Activated CD8-positive, alpha-beta memory T cell treated with anti-CD3 and anti-CD28 coated beads for 24 hours (primary cell): ENCODE measurements around the gene ELF1.
"Not testable (repeated sequence)": the region's sequence is repeated elsewhere in the genome, so short reads cannot be mapped to it uniquely, and the experiment has no call there.

Source experiments
- DNase-seq: peaks from one replicate; pipeline ENCODE4 v3.0.0-alpha.2; 2020

Gene ELF1

DNA sequence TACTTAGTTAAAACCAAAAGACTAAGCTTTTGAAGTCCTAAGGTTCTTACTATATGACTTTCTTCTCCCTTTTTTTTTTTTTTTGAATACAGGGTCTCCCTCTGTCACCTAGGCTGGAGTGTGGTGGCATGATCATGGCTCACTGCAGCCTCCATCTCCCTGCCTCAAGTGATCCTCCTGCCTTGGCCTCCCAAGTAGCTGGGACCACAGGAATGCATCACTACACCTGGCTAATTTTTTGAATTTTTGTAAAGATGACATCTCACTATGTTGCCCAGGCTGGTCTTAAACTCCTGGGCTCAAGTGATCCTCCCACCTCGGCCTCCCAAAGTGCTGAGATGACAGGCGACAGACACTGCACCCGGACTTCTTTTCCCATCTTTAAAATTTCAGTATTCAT lies 89.2 kb downstream of the ELF1 start:
- not testable (repeated sequence) for DNase-seq

GRCh38 chr13:40928980-40929379 lies 90.1 kb downstream of the ELF1 start:
- no peak for DNase-seq

DNA sequence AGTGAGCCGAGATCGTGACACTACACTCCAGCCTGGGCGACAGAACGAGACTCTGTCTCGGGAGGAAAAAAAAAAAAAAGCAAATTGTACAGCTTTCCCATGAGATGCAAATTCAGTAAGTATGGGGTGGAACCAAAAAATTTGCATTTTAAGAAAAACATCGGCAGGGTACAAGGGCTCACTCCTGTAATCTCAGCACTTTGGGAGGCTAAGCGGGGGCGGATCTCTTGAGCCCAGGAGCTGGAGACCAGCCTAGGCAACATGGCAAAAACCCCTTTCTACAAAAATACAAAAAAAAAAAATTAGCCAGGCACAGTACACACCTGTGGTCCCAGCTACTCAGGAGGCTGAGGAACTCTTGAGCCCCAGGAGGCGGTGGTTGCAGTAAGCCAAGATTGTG lies 91.2 kb downstream of the ELF1 start:
- DNase-seq: no peak

DNA sequence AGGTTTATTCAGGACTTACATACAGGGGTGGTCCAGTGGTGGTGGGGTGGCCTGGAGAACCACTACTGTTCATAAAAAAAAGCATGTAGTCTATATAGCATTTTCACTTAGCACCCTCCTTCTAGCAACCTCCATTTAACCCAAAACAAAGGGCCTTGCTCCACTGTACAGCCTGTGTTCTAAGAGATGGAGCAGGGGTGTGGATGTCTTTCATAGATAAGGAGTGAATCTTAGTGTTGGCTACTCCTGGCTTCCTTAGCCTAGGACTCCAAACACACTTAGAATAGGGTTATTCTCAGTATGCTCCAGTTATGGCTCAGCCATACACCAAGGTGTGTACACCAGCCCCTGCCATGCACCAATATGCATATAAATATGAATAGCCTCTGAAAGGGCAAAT lies 95.2 kb downstream of the ELF1 start:
- DNase-seq: no peak

- DNase-seq: no peak
Observed at GRCh38 chr13:40922437-40923040, 96.6 kb downstream of the ELF1 start.

DNA sequence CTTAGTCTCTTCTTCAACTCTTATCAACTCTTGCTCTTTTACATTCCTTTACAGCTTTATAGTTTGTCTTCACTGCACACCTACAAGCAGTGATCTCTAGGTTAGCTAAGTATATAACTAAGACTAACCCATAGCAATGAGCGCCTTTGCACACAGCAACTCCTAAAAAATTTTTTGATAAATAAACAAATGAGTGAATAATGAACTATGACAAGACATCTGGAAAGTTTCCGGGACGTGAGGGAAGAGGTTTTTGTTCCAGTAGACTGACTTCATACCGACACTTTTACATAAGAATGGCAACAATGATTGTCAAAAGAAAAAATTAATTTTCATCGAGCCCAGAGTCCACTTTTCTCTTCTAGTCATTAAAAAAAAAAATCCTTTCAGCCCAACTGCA lies 98.3 kb downstream of the ELF1 start:
- no peak for DNase-seq

DNA sequence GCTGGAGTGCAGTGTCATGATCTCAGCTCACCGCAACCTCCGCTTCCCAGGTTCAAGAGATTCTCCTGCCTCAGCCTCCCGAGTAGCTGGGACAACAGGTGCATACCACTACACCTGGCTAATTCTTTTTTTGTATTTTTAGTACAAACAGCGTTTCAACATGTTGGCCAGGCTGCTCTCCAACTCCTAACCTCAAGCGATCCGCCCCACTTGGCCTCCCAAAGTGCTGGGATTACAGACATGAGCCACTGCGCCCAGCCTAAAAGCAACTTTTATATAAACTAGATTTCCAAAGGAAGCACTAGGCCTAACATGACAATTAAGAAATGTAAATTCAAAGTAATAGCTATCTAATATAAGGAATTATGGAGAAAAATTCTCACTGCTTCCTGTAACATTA lies 99.2 kb downstream of the ELF1 start:
- DNase-seq: not testable (repeated sequence)

DNA sequence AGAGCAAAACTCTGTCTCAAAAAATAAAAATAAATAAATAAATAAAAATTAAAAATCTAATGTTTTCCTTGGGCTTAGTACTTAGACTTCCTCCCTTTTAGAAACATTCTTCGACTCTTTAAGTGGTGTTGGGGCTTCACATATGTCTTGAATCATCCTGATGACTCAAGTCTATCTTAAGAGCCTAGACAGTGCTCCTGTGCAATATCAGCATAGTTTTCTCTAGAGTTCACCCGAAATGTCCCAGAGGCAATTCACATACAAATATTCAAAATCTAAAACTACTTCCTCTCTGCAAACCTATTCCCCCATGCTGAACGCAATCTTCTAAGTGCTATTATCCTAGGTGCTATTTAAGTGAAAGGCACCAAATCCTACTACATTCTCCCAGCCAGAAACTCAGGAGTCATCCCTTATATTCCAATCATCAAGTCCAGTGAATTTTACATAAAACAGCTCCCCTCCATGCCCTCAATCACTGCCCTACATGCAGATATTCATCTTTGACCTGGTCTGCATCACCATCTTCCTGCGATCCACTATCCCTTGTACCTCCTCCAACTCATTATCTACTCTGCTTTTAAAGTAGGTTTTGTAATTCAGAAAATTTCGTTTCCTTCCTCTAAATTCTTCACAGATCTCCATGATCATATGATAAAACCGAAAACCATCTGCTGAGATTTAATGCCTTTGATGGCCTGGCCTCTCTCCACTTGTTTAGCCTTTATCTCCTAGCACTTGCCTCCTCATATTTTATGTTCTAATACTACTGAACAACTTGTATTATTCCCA lies 102.7 kb downstream of the ELF1 start:
- no peak for DNase-seq

- DNase-seq: not testable (repeated sequence)
Observed at GRCh38 chr13:40914863-40915262, 104.3 kb downstream of the ELF1 start.

DNA sequence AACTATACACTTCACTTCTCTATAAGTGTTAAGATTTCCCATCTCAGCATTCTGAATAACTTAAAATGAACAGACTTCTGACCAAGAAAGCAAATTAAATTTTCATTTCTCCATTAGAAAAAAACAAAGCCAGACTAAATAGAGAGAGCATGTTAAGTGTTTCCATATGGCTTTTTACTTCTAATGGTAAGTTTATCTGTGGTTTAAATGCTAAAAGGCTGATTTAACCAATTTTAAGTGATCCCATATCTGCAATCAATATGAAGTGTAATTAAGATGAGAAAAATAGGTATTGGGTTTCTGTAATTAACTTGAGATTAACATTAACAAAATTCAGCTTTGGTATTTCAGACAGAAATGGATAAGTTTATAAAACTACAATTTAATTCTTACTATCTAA lies 107.8 kb downstream of the ELF1 start:
- DNase-seq: no peak

GRCh38 chr13:40910324-40911050 lies 108.6 kb downstream of the ELF1 start:
- DNase-seq: no peak

- DNase-seq: not testable (repeated sequence)
Observed at GRCh38 chr13:40909541-40910200, 109.4 kb downstream of the ELF1 start.

- no peak for DNase-seq
Observed at GRCh38 chr13:40908546-40908945, 110.6 kb downstream of the ELF1 start.

DNA sequence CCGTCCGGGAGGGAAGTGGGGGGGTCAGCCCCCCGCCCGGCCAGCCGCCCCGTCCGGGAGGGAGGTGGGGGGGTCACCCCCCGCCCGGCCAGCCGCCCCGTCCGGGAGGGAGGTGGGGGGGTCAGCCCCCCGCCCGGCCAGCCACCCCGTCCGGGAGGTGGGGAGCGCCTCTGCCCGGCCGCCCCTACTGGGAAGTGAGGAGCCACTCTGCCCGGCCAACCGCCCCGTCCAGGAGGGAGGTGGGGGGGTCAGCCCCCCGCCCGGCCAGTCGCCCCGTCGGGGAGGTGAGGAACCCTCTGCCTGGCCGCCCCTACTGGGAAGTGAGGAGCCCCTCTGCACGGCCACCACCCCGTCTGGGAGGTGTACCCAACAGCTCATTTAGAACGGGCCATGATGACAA lies 118.1 kb downstream of the ELF1 start:
- DNase-seq: not testable (repeated sequence)

DNA sequence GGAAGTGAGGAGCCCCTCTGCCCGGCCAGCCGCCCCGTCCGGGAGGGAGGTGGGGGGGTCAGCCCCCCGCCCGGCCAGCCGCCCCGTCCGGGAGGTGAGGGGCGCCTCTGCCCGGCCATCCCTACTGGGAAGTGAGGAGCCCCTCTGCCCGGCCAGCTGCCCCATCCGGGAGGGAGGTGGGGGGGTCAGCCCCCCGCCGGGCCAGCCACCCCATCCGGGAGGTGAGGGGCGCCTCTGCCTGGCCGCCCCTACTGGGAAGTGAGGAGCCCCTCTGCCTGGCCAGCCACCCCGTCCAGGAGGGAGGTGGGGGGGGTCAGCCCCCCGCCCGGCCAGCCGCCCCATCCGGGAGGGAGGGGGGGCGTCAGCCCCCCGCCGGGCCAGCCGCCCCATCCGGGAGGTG lies 118.5 kb downstream of the ELF1 start:
- DNase-seq: not testable (repeated sequence)

DNA sequence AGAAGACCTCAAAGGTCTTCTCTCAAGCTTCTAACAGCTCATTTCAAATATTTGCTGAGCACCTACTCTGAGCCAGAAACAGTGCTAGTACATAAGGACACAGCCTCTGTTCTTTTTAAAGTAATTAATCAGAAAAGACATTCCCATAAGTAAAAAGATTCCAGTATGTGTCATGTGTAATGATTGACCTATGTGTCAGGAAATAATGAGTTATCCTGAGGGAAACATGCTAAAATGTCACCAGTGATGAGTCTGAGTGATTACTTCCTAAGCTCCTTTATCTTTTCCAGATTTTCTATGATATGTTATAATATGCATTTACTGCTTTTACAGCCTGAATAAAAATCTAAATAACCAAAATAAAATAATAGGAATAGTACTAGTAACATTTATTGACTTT lies 122.1 kb downstream of the ELF1 start:
- no peak for DNase-seq

- no peak for DNase-seq
Observed at GRCh38 chr13:40895227-40896184, 123.6 kb downstream of the ELF1 start.

GRCh38 chr13:40893573-40893972 lies 125.5 kb downstream of the ELF1 start:
- not testable (repeated sequence) for DNase-seq

- no peak for DNase-seq
Observed at GRCh38 chr13:40886017-40886416, 133.1 kb downstream of the ELF1 start.

- not testable (repeated sequence) for DNase-seq
Observed at GRCh38 chr13:40884175-40884574, 134.9 kb downstream of the ELF1 start.
